ENCODE data around the gene ZNF584.
"Not testable (repeated sequence)": the region's sequence is repeated elsewhere in the genome, so short reads cannot be mapped to it uniquely, and the experiment has no call there.

The ZNF584 gene

GRCh38 chr19:58408152-58409009, at the start of gene ZNF584:
TSS of gene ZNF584 (plus strand) at chr19:58408649. CDS start at chr19:58409148, 499 bp downstream.
- DNase-seq (ENCODE audit: low read depth in 3 of 3) = peak; percentile 90 to 92 (median 90)

DNA sequence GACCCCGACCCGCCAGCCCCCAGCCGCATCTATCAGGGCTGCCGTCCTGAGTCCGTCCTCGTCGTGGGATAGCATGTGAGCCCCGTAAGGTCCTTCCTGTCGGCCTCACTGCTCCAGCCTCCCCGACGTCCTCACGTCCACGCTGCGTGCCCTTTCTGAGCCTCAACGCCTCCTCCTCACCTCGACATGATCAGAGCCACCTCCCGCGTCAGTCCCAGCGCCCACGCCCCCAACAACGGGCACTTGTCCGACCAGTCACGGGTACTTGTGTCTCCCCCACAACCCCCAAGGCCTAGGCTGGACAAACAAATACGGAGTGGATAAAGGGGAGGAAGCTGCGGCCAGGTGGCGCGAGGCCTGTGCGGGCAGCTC, 46.6 kb upstream of the ZNF584 start:
- peak in 1 of 3 experiments; percentile 24 for DNase-seq (ENCODE audit: low read depth in 3 of 3)

DNA sequence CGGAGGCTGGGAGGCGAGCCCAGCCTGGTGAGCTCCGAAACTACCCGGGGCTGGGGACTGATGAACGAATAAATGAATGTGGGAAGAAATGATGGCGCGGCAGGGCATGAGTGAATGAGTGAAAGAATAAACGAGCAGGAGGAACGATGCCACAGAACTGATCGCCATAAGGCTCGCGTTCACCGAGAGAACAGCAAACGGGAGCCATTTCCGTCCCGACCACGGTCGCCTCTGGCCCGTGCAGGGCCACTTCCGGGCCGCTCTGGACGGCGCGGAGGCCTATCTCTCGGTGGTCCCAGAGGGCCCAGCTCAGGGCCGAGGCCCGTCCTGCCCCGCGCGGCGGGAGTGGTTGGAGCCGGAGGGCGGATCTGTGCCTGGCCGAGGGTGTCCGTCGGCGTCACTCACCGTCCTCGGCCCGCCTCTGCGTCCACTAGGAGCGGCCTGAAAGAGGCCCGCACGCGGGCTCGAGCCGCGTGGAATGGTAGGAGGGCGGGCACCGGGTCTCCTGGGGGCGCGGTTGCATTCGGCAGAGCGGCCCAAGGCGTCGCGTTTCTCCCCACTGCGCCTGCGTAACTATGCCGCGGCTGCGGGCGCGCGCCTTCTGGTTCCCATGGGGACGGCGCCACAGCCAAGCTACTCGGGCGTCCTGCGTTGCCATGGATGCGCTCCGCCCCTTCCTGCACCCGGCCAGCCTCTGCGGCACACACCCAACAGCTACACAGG, 46.0 kb upstream of the ZNF584 start, which contains the start of gene ZNF497:
Gene ZNF497, minus strand, starts transcription at position 480 of the 723 bp plus-strand sequence. CDS start 5,116 bp downstream, outside the sequence.
- DNase-seq (ENCODE audit: low read depth in 3 of 3) = peak; percentile 91 to 93 (median 92)

GRCh38 chr19:58364146-58364545, 44.3 kb upstream of the ZNF584 start:
- no peak for DNase-seq (ENCODE audit: low read depth in 3 of 3)

DNA sequence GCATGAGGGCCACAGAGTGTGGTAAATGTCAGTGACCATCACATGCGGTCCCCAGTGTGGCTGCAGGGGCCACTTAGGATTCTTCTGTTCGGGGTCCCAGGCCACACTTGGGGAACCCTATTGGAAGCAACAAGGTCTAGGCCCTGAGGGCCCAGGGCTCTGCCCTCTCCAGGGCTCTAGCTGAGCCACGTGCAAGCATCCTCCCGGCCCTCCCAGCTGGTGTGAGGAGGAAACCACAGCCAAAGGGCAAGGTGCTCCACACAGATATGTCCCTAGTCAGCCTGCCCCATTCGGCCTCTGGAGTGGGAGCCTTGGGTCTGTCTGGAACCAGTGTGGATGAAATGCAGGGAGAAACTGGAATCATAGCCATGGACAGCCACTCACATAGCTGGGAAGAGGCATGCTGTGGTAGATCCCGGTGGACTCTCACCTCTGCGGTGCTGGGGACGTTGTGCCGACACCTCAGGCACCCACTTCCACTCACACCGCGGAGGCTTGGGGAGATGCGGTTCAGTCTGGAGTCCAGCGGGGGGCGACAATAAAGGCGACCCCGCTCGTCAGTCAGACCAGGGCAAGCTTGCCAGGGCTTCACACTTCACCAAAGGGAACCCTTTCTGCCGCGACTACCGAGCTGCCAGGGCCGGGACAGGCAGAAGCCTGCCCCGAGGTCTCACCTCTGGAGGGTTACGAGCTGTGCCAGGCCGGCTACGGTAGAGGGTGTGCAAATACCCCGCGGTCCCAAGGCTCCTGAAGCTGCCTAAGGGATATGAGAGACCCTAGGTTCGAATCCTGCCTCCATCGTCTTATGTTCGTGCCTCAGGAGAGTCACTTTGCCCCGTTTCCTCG, 41.6 kb upstream of the ZNF584 start:
- DNase-seq (ENCODE audit: low read depth in 3 of 3) = no peak

GRCh38 chr19:58367698-58368454, 40.6 kb upstream of the ZNF584 start:
- no peak for DNase-seq (ENCODE audit: low read depth in 3 of 3)

- DNase-seq (ENCODE audit: low read depth in 3 of 3) = no peak
Measured at GRCh38 chr19:58368561-58369360, 39.7 kb upstream of the ZNF584 start.

GRCh38 chr19:58372311-58373133, 35.9 kb upstream of the ZNF584 start:
- DNase-seq (ENCODE audit: low read depth in 3 of 3) = no peak

DNA sequence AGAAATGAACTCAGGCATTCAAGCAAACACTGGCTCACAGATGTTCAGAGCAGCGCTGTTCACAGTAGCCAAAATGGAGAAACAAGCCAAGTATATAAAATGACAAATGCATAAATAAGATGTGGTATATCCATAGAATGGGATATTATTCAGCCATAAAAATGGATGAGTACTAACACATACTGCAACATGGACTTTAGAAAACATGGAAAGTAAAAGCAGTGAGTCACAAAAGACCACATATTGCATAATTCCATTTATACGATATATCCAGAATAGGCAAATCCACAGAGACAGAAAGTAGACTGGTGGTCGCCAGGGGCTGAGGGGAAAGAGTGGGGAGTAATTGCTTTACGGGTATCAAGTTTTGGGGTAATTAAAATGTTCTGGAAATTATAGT, 34.2 kb upstream of the ZNF584 start:
- DNase-seq (ENCODE audit: low read depth in 3 of 3) = no peak

GRCh38 chr19:58376724-58377123, 31.7 kb upstream of the ZNF584 start:
- DNase-seq (ENCODE audit: low read depth in 3 of 3) = not testable (repeated sequence)

GRCh38 chr19:58379246-58379645, 29.2 kb upstream of the ZNF584 start:
- no peak for DNase-seq (ENCODE audit: low read depth in 3 of 3)

DNA sequence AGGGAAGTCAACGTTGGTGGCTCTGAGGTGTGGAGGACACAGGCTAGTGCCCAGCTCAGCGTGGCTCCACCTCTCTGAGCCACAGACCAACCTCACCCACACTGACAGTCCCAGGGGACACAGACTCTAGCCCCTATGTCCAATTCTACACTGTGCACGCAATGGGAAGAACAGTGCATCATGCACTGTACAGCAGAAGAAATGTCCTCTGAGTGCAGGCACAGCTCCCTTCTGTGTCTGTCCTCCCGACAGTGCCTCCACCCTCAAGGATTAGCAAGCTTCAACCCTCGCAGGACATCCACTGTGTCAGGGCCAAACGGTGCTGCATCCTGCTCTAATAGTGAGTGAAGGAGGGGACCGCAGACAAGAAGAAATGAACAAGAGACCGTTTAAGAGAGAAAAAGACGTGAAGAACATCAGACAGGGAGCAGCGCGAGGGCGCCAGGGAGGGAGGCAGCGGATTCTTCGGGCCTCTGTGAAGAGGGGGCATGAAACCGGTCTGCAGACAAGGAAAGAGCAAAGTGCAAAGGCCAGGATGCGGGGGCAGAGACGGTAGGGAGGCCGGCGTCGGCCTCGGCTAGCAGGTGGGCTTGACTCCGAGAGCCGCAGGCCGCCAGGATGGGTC, 28.3 kb upstream of the ZNF584 start:
- DNase-seq (ENCODE audit: low read depth in 3 of 3) = no peak

DNA sequence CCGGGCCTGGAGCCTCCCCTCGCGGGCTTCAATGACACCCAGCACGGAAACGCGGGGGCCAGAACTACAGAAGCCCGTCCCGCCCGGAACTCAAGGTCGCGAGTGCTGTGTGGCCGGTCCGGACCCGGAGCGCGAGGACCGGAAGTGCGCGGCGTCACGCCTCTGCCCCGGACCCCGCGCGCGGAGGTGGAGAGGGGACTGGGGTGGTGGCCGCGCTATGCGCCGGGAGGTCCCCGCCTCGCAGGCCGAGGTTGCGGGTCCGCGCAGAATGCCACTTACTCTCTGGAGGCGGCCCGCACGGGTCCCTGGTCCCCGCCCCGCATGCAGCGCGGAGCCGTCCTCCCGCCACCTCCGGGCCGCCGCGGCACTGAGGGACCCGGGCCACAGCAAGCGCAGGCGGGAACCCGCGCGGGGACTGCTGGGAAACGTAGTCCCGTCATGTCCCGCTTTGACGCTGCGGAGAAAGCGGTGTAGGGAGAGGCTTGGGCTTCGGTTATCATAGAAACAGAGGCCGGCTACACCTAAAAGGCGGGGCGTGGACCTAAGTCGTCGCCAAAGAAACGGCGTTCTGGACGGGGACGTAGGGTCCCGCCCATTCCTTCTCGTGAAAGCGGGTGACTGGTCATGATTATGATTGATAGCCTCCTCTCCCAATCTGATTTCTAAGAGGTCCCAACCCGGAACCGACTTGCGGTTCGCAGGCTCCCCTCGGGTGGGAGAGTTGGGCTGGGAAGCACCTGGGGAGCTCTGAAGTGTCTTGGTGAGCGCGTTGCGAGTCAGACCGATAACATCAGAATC, 27.6 kb upstream of the ZNF584 start, which contains the start of gene ZNF837:
Gene ZNF837, minus strand, starts transcription at position 369 of the 798 bp plus-strand sequence. CDS start 11,698 bp downstream, outside the sequence.
- DNase-seq (ENCODE audit: low read depth in 3 of 3) = peak; percentile 92 to 94 (median 92)

GRCh38 chr19:58381460-58382212, 26.8 kb upstream of the ZNF584 start:
- DNase-seq (ENCODE audit: low read depth in 3 of 3) = no peak

- DNase-seq (ENCODE audit: low read depth in 3 of 3) = no peak
Measured at GRCh38 chr19:58382997-58383603, 25.3 kb upstream of the ZNF584 start.

DNA sequence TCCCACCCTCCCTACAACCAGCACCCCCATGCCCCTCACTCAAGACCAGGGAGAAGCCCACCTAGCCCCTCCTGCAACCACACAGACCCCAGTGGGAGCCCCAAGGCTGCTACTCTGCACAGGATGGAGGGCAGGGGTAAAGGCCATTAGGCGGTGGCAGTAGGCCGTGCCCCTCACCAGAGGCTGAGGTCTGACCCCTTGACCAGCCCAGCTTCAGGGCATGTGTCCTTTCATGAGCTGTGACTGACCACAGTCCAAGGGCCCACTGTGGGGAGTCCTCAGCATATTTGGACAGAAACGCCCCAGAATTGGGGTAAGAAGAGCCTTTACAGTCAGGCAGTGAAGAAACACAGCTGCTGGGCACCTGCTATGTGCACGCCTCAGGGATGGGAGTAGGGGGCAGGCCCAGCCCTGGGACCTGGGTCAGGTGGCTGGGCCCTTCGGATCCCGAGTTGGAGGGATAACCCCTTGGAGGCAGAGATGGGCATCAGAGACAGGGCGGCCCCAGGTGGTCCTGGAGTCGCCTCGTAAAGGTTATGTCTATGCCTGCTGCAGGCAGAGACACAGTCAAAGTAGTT, 23.0 kb upstream of the ZNF584 start:
- no peak for DNase-seq (ENCODE audit: low read depth in 3 of 3)

Data from stimulated activated CD4-positive, alpha-beta T cell treated with anti-CD3 and anti-CD28 coated beads, TNF-alpha, amount 100 ng/mL, for 4 hours (primary cell).